Measurements from ENCODE around the gene PLGRKT.
"Not testable (repeated sequence)": the region's sequence is repeated elsewhere in the genome, so short reads cannot be mapped to it uniquely, and the experiment has no call there.

Gene PLGRKT

GRCh38 chr9:5375091-5375490, 62.6 kb downstream of the PLGRKT start:
- TF ChIP-seq GATA2 (IDR thresholded peaks at IDR 0.05; ENCODE audit: low read depth, low read length), result no peak
- TF ChIP-seq GATA3 (IDR thresholded peaks at IDR 0.05; ENCODE audit: low read depth, low read length), result no peak

GRCh38 chr9:5364294-5365024, 73.3 kb downstream of the PLGRKT start:
- TF ChIP-seq GATA2 (IDR thresholded peaks at IDR 0.05; ENCODE audit: low read depth, low read length) (no peak), GATA3 (IDR thresholded peaks at IDR 0.05; ENCODE audit: low read depth, low read length) (no peak)

GRCh38 chr9:5361326-5362010, 76.3 kb downstream of the PLGRKT start:
- TF ChIP-seq GATA2 (IDR thresholded peaks at IDR 0.05; ENCODE audit: low read depth, low read length), result no peak

- no peak for TF ChIP-seq GATA2 (IDR thresholded peaks at IDR 0.05; ENCODE audit: low read depth, low read length)
- TF ChIP-seq GATA3 (IDR thresholded peaks at IDR 0.05; ENCODE audit: low read depth, low read length), result no peak
Observed at GRCh38 chr9:5360341-5360740, 77.4 kb downstream of the PLGRKT start.

GRCh38 chr9:5357431-5358105, 80.2 kb downstream of the PLGRKT start:
- no peak for TF ChIP-seq GATA3 (IDR thresholded peaks at IDR 0.05; ENCODE audit: low read depth, low read length)
- no peak for TF ChIP-seq GATA2 (IDR thresholded peaks at IDR 0.05; ENCODE audit: low read depth, low read length)

- TF ChIP-seq GATA2 (IDR thresholded peaks at IDR 0.05; ENCODE audit: low read depth, low read length), result no peak
- TF ChIP-seq GATA3 (IDR thresholded peaks at IDR 0.05; ENCODE audit: low read depth, low read length), result no peak
Observed at GRCh38 chr9:5355817-5356216, 81.9 kb downstream of the PLGRKT start.

- TF ChIP-seq GATA2 (IDR thresholded peaks at IDR 0.05; ENCODE audit: low read depth, low read length), result no peak
- TF ChIP-seq GATA3 (IDR thresholded peaks at IDR 0.05; ENCODE audit: low read depth, low read length), result no peak
Observed at GRCh38 chr9:5355226-5355625, 82.5 kb downstream of the PLGRKT start.

GRCh38 chr9:5354184-5354583, 83.5 kb downstream of the PLGRKT start:
- peak; percentile 80 for TF ChIP-seq GATA2 (IDR thresholded peaks at IDR 0.05; ENCODE audit: low read depth, low read length)
- TF ChIP-seq GATA3 (IDR thresholded peaks at IDR 0.05; ENCODE audit: low read depth, low read length), result peak; percentile 77; the same call in 1 of the 2 replicates

- TF ChIP-seq GATA2 (IDR thresholded peaks at IDR 0.05; ENCODE audit: low read depth, low read length) (no peak), GATA3 (IDR thresholded peaks at IDR 0.05; ENCODE audit: low read depth, low read length) (no peak)
Observed at GRCh38 chr9:5352637-5353248, 85.0 kb downstream of the PLGRKT start.

GRCh38 chr9:5338992-5339981, 98.4 kb downstream of the PLGRKT start, which contains the start of gene RLN1:
RLN1 (minus strand) TSS chr9:5339876; CDS start chr9:5339746, 130 bp downstream.
- TF ChIP-seq GATA2, GATA3 (IDR thresholded peaks at IDR 0.05; ENCODE audit: low read depth, low read length): not testable (repeated sequence)

- TF ChIP-seq GATA2 (IDR thresholded peaks at IDR 0.05; ENCODE audit: low read depth, low read length), result no peak
- TF ChIP-seq GATA3 (IDR thresholded peaks at IDR 0.05; ENCODE audit: low read depth, low read length), result no peak
Observed at GRCh38 chr9:5336688-5337087, 101.0 kb downstream of the PLGRKT start.

GRCh38 chr9:5326893-5327548, 110.7 kb downstream of the PLGRKT start:
- no peak for TF ChIP-seq GATA2 (IDR thresholded peaks at IDR 0.05; ENCODE audit: low read depth, low read length)

GRCh38 chr9:5326187-5326586, 111.5 kb downstream of the PLGRKT start:
- TF ChIP-seq GATA2 (IDR thresholded peaks at IDR 0.05; ENCODE audit: low read depth, low read length), result no peak
- TF ChIP-seq GATA3 (IDR thresholded peaks at IDR 0.05; ENCODE audit: low read depth, low read length), result no peak
